ENCODE data around the gene AOPEP.
"Not testable (repeated sequence)": the region's sequence is repeated elsewhere in the genome, so short reads cannot be mapped to it uniquely, and the experiment has no call there.

The AOPEP gene

DNA sequence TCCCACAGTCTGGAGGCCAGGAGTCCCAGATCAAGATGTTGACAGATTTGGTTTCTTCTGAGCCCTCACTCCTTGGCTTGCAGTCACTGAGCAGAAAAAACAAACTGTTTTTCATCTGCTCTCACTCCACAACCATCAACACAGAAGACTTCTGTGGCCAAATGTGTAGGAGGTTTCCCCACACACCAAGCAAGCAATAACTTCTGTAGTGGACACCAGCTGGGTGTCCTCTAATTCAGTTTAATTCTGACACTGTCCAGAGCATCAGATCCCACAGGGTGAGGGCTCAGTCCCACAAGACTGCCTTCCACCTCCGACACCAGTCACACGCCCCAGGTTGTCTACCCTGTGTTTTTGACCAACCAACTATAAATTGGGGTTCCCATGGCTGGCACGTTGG is 209.9 kb downstream of the AOPEP start:
- Histone ChIP-seq H3K4me3 (ENCODE audit: low read length in 2 of 2) (no peak overlapping the region), H3K9me3 (ENCODE audit: control insufficient read depth in 2 of 2, low read length in 2 of 2) (no peaks in the 10 kb centered on the region), H3K4me1 (ENCODE audit: control insufficient read depth, insufficient read depth, low read length) (peaks cover 21% of the 10 kb centered on the region), H3K36me3 (ENCODE audit: control insufficient read depth in 2 of 2, insufficient read depth in 2 of 2, low read length in 2 of 2) (no peaks in the 10 kb centered on the region), H3K9ac (ENCODE audit: low read length in 2 of 2) (no peak overlapping the region), H3K27ac (ENCODE audit: low read length) (peak overlapping the region; percentile 2), H3K27me3 (ENCODE audit: control insufficient read depth in 1 of 2, insufficient read depth in 2 of 2, low read length in 2 of 2) (no peaks in the 10 kb centered on the region)

DNA sequence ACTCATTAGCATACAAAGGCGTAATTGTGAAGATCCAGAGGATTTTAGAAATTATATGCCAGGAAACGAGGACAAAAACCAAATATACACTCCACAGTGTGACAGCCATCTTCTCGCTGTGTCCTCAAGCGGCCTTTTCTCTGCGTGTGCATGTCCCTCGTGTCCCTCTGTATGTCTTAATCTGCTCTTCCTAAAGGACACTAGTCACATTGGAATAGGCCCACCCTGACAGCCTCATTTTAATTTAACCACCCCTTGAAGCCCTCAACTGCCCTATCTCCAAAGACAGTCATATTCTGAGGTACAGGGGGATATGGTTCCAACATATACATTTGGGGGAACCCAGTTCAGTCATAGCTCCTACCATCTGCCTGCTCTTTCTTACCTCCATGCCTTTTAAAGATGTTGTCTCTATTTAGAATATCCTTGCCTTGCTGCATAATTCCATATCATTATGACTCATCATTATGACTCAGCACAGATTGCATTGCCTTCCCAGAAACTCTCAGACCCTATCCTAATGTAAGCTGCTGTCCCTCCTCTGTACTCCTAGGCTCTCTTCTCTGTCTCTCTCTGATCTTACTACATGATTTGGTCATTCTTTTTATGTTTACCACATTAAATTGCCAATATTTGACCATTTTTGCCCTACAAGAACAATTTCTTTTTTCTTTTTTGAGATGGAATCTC is 210.9 kb downstream of the AOPEP start:
- Histone ChIP-seq H3K4me3 (ENCODE audit: low read length in 2 of 2) (no peak overlapping the region), H3K4me1 (ENCODE audit: control insufficient read depth, insufficient read depth, low read length) (peaks cover 21% of the 10 kb centered on the region), H3K27ac (ENCODE audit: low read length) (peak overlapping the region; percentile 2), H3K36me3 (ENCODE audit: control insufficient read depth in 2 of 2, insufficient read depth in 2 of 2, low read length in 2 of 2) (no peaks in the 10 kb centered on the region), H3K9me3 (ENCODE audit: control insufficient read depth in 2 of 2, low read length in 2 of 2) (no peaks in the 10 kb centered on the region), H3K27me3 (ENCODE audit: control insufficient read depth in 1 of 2, insufficient read depth in 2 of 2, low read length in 2 of 2) (no peaks in the 10 kb centered on the region), H3K9ac (ENCODE audit: low read length in 2 of 2) (no peak overlapping the region)

- H3K4me1 ChIP-seq (ENCODE audit: control insufficient read depth, insufficient read depth, low read length), result peaks cover 19% of the 10 kb centered on the region
- no peak overlapping the region for H3K9ac ChIP-seq (ENCODE audit: low read length in 2 of 2)
- no peak overlapping the region for H3K4me3 ChIP-seq (ENCODE audit: low read length in 2 of 2)
- no peaks in the 10 kb centered on the region for H3K36me3 ChIP-seq (ENCODE audit: control insufficient read depth in 2 of 2, insufficient read depth in 2 of 2, low read length in 2 of 2)
- H3K9me3 ChIP-seq (ENCODE audit: control insufficient read depth in 2 of 2, low read length in 2 of 2), result no peaks in the 10 kb centered on the region
- no peaks in the 10 kb centered on the region for H3K27me3 ChIP-seq (ENCODE audit: control insufficient read depth in 1 of 2, insufficient read depth in 2 of 2, low read length in 2 of 2)
- no peak overlapping the region for H3K27ac ChIP-seq (ENCODE audit: low read length)
These were observed 211.9 kb downstream of the AOPEP start for GRCh38 chr9:94938384-94938783.

DNA sequence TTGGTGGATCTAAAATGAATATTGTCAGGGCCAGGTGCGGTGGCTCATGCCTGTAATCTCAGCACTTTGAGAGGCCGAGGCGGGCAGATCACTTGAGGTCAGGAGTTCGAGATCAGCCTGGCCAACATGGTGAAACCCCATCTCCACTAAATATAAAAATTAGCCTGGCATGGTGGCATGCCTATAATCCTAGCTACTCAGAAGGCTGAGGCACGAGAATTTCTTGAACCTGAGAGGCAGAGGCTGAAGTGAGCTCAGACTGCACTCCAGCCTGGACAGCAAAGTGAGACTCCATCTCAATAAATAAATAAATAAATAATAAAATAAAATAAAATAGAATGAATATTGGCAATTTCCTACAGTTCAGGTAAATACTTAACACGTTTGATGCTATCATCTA is 213.8 kb downstream of the AOPEP start:
- not testable (repeated sequence) for H3K27me3 ChIP-seq (ENCODE audit: control insufficient read depth in 1 of 2, insufficient read depth in 2 of 2, low read length in 2 of 2); H3K36me3 ChIP-seq (ENCODE audit: control insufficient read depth in 2 of 2, insufficient read depth in 2 of 2, low read length in 2 of 2); H3K9me3 ChIP-seq (ENCODE audit: control insufficient read depth in 2 of 2, low read length in 2 of 2); H3K4me3 ChIP-seq (ENCODE audit: low read length in 2 of 2); H3K27ac ChIP-seq (ENCODE audit: low read length); H3K9ac ChIP-seq (ENCODE audit: low read length in 2 of 2)
- H3K4me1 ChIP-seq (ENCODE audit: control insufficient read depth, insufficient read depth, low read length), result peaks cover 17% of the 10 kb centered on the region

GRCh38 chr9:94941211-94941875 is 214.8 kb downstream of the AOPEP start:
- no peak overlapping the region for H3K4me3 ChIP-seq (ENCODE audit: low read length in 2 of 2)
- no peak overlapping the region for H3K9ac ChIP-seq (ENCODE audit: low read length in 2 of 2)
- H3K36me3 ChIP-seq (ENCODE audit: control insufficient read depth in 2 of 2, insufficient read depth in 2 of 2, low read length in 2 of 2), result no peaks in the 10 kb centered on the region
- H3K4me1 ChIP-seq (ENCODE audit: control insufficient read depth, insufficient read depth, low read length), result peaks cover 14% of the 10 kb centered on the region
- no peak overlapping the region for H3K27ac ChIP-seq (ENCODE audit: low read length)
- no peaks in the 10 kb centered on the region for H3K9me3 ChIP-seq (ENCODE audit: control insufficient read depth in 2 of 2, low read length in 2 of 2)
- H3K27me3 ChIP-seq (ENCODE audit: control insufficient read depth in 1 of 2, insufficient read depth in 2 of 2, low read length in 2 of 2), result no peaks in the 10 kb centered on the region

DNA sequence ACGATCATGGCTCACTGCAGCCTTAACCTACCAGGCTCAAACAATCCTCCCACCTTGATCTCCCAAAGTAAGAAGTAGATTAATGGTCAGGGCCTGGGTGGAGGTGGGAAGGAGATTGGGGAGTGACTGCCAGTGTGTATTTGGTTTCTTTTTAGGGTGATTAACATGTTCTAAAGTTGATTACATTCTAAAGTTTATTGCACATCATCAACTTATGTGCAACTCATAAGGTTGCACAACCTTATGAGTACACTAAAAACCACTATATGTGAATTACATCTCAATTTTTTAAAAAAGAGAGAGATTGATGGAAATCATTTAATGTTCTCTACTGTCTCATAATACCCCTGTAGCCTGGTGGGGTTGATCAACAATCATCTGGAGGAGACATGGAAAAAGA is 218.1 kb downstream of the AOPEP start:
- no peak overlapping the region for H3K4me3 ChIP-seq (ENCODE audit: low read length in 2 of 2)
- no peaks in the 10 kb centered on the region for H3K36me3 ChIP-seq (ENCODE audit: control insufficient read depth in 2 of 2, insufficient read depth in 2 of 2, low read length in 2 of 2)
- no peaks in the 10 kb centered on the region for H3K9me3 ChIP-seq (ENCODE audit: control insufficient read depth in 2 of 2, low read length in 2 of 2)
- no peaks in the 10 kb centered on the region for H3K27me3 ChIP-seq (ENCODE audit: control insufficient read depth in 1 of 2, insufficient read depth in 2 of 2, low read length in 2 of 2)
- no peak overlapping the region for H3K27ac ChIP-seq (ENCODE audit: low read length)
- H3K9ac ChIP-seq (ENCODE audit: low read length in 2 of 2), result no peak overlapping the region
- H3K4me1 ChIP-seq (ENCODE audit: control insufficient read depth, insufficient read depth, low read length), result peaks cover 6% of the 10 kb centered on the region

GRCh38 chr9:94945197-94946144 is 219.0 kb downstream of the AOPEP start:
- no peak overlapping the region for H3K4me3 ChIP-seq (ENCODE audit: low read length in 2 of 2)
- H3K9me3 ChIP-seq (ENCODE audit: control insufficient read depth in 2 of 2, low read length in 2 of 2), result no peaks in the 10 kb centered on the region
- no peaks in the 10 kb centered on the region for H3K36me3 ChIP-seq (ENCODE audit: control insufficient read depth in 2 of 2, insufficient read depth in 2 of 2, low read length in 2 of 2)
- H3K4me1 ChIP-seq (ENCODE audit: control insufficient read depth, insufficient read depth, low read length), result peaks cover 6% of the 10 kb centered on the region
- H3K27ac ChIP-seq (ENCODE audit: low read length), result peak overlapping the region; percentile 1
- no peak overlapping the region for H3K9ac ChIP-seq (ENCODE audit: low read length in 2 of 2)
- no peaks in the 10 kb centered on the region for H3K27me3 ChIP-seq (ENCODE audit: control insufficient read depth in 1 of 2, insufficient read depth in 2 of 2, low read length in 2 of 2)

DNA sequence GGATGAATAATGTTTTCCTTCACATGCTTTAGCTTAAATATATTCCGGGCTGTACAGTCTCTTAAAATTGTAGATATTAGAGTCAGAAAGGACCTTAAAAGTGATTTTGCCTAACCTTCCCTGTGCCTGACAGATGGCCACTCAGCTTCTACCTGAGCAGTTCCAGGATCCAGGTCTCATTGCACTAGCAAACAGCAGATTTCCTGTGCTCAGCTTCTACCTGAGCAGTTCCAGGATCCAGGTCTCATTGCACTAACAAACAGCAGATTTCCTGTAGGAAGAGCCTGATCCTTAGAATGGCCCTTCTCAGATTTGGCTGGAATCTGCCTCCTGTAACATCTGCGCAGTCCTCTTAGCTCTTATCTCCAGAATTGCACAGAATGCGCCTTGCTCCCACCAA is 219.8 kb downstream of the AOPEP start:
- no peak overlapping the region for H3K27ac ChIP-seq (ENCODE audit: low read length)
- H3K27me3 ChIP-seq (ENCODE audit: control insufficient read depth in 1 of 2, insufficient read depth in 2 of 2, low read length in 2 of 2), result no peaks in the 10 kb centered on the region
- no peaks in the 10 kb centered on the region for H3K9me3 ChIP-seq (ENCODE audit: control insufficient read depth in 2 of 2, low read length in 2 of 2)
- H3K4me1 ChIP-seq (ENCODE audit: control insufficient read depth, insufficient read depth, low read length), result peaks cover 6% of the 10 kb centered on the region
- H3K9ac ChIP-seq (ENCODE audit: low read length in 2 of 2), result no peak overlapping the region
- no peaks in the 10 kb centered on the region for H3K36me3 ChIP-seq (ENCODE audit: control insufficient read depth in 2 of 2, insufficient read depth in 2 of 2, low read length in 2 of 2)
- no peak overlapping the region for H3K4me3 ChIP-seq (ENCODE audit: low read length in 2 of 2)

- Histone ChIP-seq H3K4me1 (ENCODE audit: control insufficient read depth, insufficient read depth, low read length) (peaks cover 11% of the 10 kb centered on the region), H3K36me3 (ENCODE audit: control insufficient read depth in 2 of 2, insufficient read depth in 2 of 2, low read length in 2 of 2) (no peaks in the 10 kb centered on the region), H3K27me3 (ENCODE audit: control insufficient read depth in 1 of 2, insufficient read depth in 2 of 2, low read length in 2 of 2) (no peaks in the 10 kb centered on the region), H3K4me3 (ENCODE audit: low read length in 2 of 2) (no peak overlapping the region), H3K27ac (ENCODE audit: low read length) (no peak overlapping the region), H3K9me3 (ENCODE audit: control insufficient read depth in 2 of 2, low read length in 2 of 2) (no peaks in the 10 kb centered on the region), H3K9ac (ENCODE audit: low read length in 2 of 2) (no peak overlapping the region)
These were observed 222.2 kb downstream of the AOPEP start for GRCh38 chr9:94948567-94949235.

GRCh38 chr9:94949370-94949769 is 222.9 kb downstream of the AOPEP start:
- no peak overlapping the region for H3K9ac ChIP-seq (ENCODE audit: low read length in 2 of 2)

More at GRCh38 chr9:94949370-94949769, 222.9 kb downstream of the AOPEP start:
- Histone ChIP-seq H3K9me3 (ENCODE audit: control insufficient read depth in 2 of 2, low read length in 2 of 2) (no peaks in the 10 kb centered on the region), H3K4me1 (ENCODE audit: control insufficient read depth, insufficient read depth, low read length) (peaks cover 11% of the 10 kb centered on the region), H3K36me3 (ENCODE audit: control insufficient read depth in 2 of 2, insufficient read depth in 2 of 2, low read length in 2 of 2) (no peaks in the 10 kb centered on the region), H3K4me3 (ENCODE audit: low read length in 2 of 2) (no peak overlapping the region), H3K27ac (ENCODE audit: low read length) (no peak overlapping the region), H3K27me3 (ENCODE audit: control insufficient read depth in 1 of 2, insufficient read depth in 2 of 2, low read length in 2 of 2) (no peaks in the 10 kb centered on the region)

Measured in stomach smooth muscle (tissue), 2 donors.